K562 (cell line): Measurements from ENCODE around the gene FLCN. TPM values are rescaled to one million over a fixed set of nuclear protein-coding genes. Genes with fewer than 3 reads are reported as not detected.

Source experiments
- ATAC-seq: fragments of 200-7000 bp; cut with Tn5 transposase; 3 replicates; pipeline ENCODE4 v1.9.1; 2020; ENCODE audit warnings: moderate library complexity
- BruUV-seq: library from RNA; stranded (reverse); fragments of 400-500 nt; replicated peaks from 2 replicates; lab custom pipeline; 2021; lab: Mats Ljungman, UMichigan
- CTCF ChIA-PET: fragments of 300-600 bp; formaldehyde crosslinking; extraction: SDS; loops from one replicate; lab custom pipeline; 2021; ENCODE audit warnings: low intra/inter-chr PET ratio; lab: Yijun Ruan, JAX
- POLR2A ChIA-PET: fragments of 300-600, 350-650 bp; sonication (Branson Sonifier 250); formaldehyde crosslinking; extraction: SDS; loops from one replicate; lab custom pipeline; 2021; ENCODE audit warnings: antibody characterized with exemption, inconsistent platforms; lab: Yijun Ruan, JAX
- DNase-seq, 4 experiments: peaks; one replicate each; pipeline versions ENCODE4 v3.0.0 to v3.0.0-alpha.2; 2011 to 2018; ENCODE audit warnings: low spot score in 3 of 4, mixed read lengths in 3 of 4; ENCODE audit errors: extremely low read depth in 1 of 4
- FAIRE-seq: peaks from 2 replicates; lab custom pipeline; 2011; peaks lifted over from hg19 to GRCh38; lab: Jason Lieb, UNC
- H2AFZ ChIP-seq: 2 replicates; pipeline ENCODE4 v1.6.0; 2011; ENCODE audit warnings: low read depth, low read length, control low read depth, inconsistent platforms
- H3K27ac ChIP-seq: fragments of 200-600 bp; 3 replicates; pipeline ENCODE4 v1.8.0; 2011; ENCODE audit warnings: low read depth, mild to moderate bottlenecking, control low read depth, inconsistent platforms, low read length, moderate library complexity, mixed read lengths; ENCODE audit errors: extremely low read depth
- H3K27me3 ChIP-seq, 2 experiments: fragments of 300-600 bp in 1 of 2; 2 replicates in 1 of 2; 3 replicates in 1 of 2; pipeline versions ENCODE4 v1.6.0 to v1.8.0; 2011; ENCODE audit warnings: inconsistent platforms in 2 of 2, low read length in 2 of 2, mild to moderate bottlenecking in 1 of 2, mixed read lengths in 1 of 2, moderate library complexity in 1 of 2; ENCODE audit not compliant: control insufficient read depth in 2 of 2, insufficient read depth in 2 of 2
- H3K36me3 ChIP-seq: fragments of 300-600 bp; 3 replicates; pipeline ENCODE4 v1.8.0; 2011; ENCODE audit warnings: mild to moderate bottlenecking, low read length, inconsistent platforms; ENCODE audit not compliant: control insufficient read depth, insufficient read depth
- H3K4me1 ChIP-seq, 2 experiments: fragments of 200-600 bp in 1 of 2; replicated peaks in 1 of 2; 2 replicates in 1 of 2; 3 replicates in 1 of 2; pipeline versions ENCODE4 v1.5.1 to v1.8.0; 2011; ENCODE audit warnings: inconsistent platforms in 2 of 2, low read length in 2 of 2, mild to moderate bottlenecking in 1 of 2, mixed read lengths in 1 of 2, moderate library complexity in 1 of 2; ENCODE audit not compliant: control insufficient read depth in 2 of 2, insufficient read depth in 2 of 2
- H3K4me2 ChIP-seq: 2 replicates; pipeline ENCODE4 v1.6.1; 2011; ENCODE audit warnings: low read length, control low read depth, inconsistent platforms, mixed read lengths; ENCODE audit not compliant: insufficient read depth
- H3K4me3 ChIP-seq: fragments of 200-600 bp; sonication (generic), shearing (Covaris generic); 2 replicates; pipeline ENCODE4 v1.5.1; 2016; ENCODE audit warnings: control low read depth, inconsistent platforms
- H3K79me2 ChIP-seq: fragments of 200-600 bp; 3 replicates; pipeline ENCODE4 v1.8.0; 2011; ENCODE audit warnings: low read length, inconsistent platforms; ENCODE audit not compliant: control insufficient read depth, insufficient read depth
- H3K9ac ChIP-seq, 2 experiments: 2 replicates each; pipeline versions ENCODE4 v1.6.0 to v1.6.1; 2011; ENCODE audit warnings: low read depth in 2 of 2, low read length in 2 of 2, control low read depth in 1 of 2, inconsistent platforms in 1 of 2, mild to moderate bottlenecking in 1 of 2, mixed read lengths in 1 of 2; ENCODE audit not compliant: insufficient read depth in 1 of 2
- H3K9me1 ChIP-seq: one replicate; pipeline ENCODE4 v1.6.0; 2011; ENCODE audit warnings: inconsistent platforms, mild to moderate bottlenecking, low read length, moderate library complexity; ENCODE audit not compliant: control insufficient read depth, insufficient read depth
- H3K9me3 ChIP-seq: replicated peaks from 2 replicates; pipeline ENCODE4 v1.5.1; 2011; ENCODE audit warnings: low read depth, low read length, inconsistent platforms; ENCODE audit not compliant: control insufficient read depth, insufficient read depth
- H4K20me1 ChIP-seq: replicated peaks from 2 replicates; pipeline ENCODE4 v1.6.1; 2011; ENCODE audit warnings: low read length, inconsistent platforms, mixed read lengths; ENCODE audit not compliant: control insufficient read depth, insufficient read depth
- ARID2 ChIP-seq: fragments of 450-650 bp; IDR thresholded peaks from 2 replicates; pipeline ENCODE4 v1.6.1; 2017; ENCODE audit warnings: antibody characterized with exemption, mild to moderate bottlenecking
- ATF2 ChIP-seq: sonication (generic); formaldehyde crosslinking; IDR thresholded peaks from 2 replicates; pipeline ENCODE4 v1.8.1; 2022; ENCODE audit warnings: missing genetic modification reagents
- CREB5 ChIP-seq: fragments of 250-450 bp; sonication (Bioruptor Pico); IDR thresholded peaks from 2 replicates; pipeline ENCODE4 v1.5.0; 2020; ENCODE audit warnings: mild to moderate bottlenecking
- DLX4 ChIP-seq: fragments of 250-450 bp; sonication (Bioruptor Pico); IDR thresholded peaks from 2 replicates; pipeline ENCODE4 v1.6.1; 2021; ENCODE audit warnings: mild to moderate bottlenecking
- DNMT1 ChIP-seq: fragments of 450-650 bp; IDR thresholded peaks from 2 replicates; pipeline ENCODE4 v1.6.1; 2016; ENCODE audit warnings: antibody characterized with exemption, mild to moderate bottlenecking
- FOXO4 ChIP-seq: fragments of 450-650 bp; formaldehyde crosslinking; IDR thresholded peaks from 2 replicates; pipeline ENCODE4 v1.4.0; 2020; ENCODE audit warnings: mild to moderate bottlenecking, moderate library complexity
- FUS ChIP-seq: fragments of 200-400 bp; formaldehyde crosslinking; optimal IDR thresholded peaks from 2 replicates; pipeline ENCODE3; 2017; ENCODE audit warnings: low read depth, low read length
- GATAD2A ChIP-seq: fragments of 450-650 bp; IDR thresholded peaks from 2 replicates; pipeline ENCODE4 v1.6.1; 2017
- HSF4 ChIP-seq: fragments of 250-450 bp; sonication (Bioruptor Pico); IDR thresholded peaks from 2 replicates; pipeline ENCODE4 v2.1.2; 2022; ENCODE audit warnings: mild to moderate bottlenecking, moderate library complexity, borderline replicate concordance
- LARP7 ChIP-seq: fragments of 450-650 bp; IDR thresholded peaks from 2 replicates; pipeline ENCODE4 v1.6.1; 2016
- MCM5 ChIP-seq: fragments of 450-650 bp; IDR thresholded peaks from 2 replicates; pipeline ENCODE4 v1.6.1; 2016; ENCODE audit warnings: low read depth
- POLR2AphosphoS2 ChIP-seq: IDR thresholded peaks from 2 replicates; pipeline ENCODE4 v1.6.1; 2012; ENCODE audit warnings: low read length, improper control_type of control experiment
- TCF7 ChIP-seq: sonication (generic); IDR thresholded peaks from 2 replicates; pipeline ENCODE4 v1.6.1; 2016; ENCODE audit warnings: antibody characterized with exemption, borderline replicate concordance
- ZBTB8A ChIP-seq: fragments of 450-650 bp; IDR thresholded peaks from 2 replicates; pipeline ENCODE4 v1.6.1; 2018; ENCODE audit warnings: mild to moderate bottlenecking, moderate library complexity; ENCODE audit not compliant: partially characterized antibody
- ZNF197 ChIP-seq: fragments of 200-800 bp; sonication (Bioruptor generic); IDR thresholded peaks from 2 replicates; pipeline ENCODE4 v1.6.1; 2016; ENCODE audit warnings: low read depth, missing genetic modification characterization, missing compliant biosample characterization
- ZNF592 ChIP-seq: fragments of 450-650 bp; IDR thresholded peaks from 2 replicates; pipeline ENCODE4 v1.6.1; 2017; ENCODE audit warnings: antibody characterized with exemption, mild to moderate bottlenecking
- WGBS: fragments of 100-300 bp; shearing (Covaris generic); methylation state at CpG from one replicate; pipeline ENCODE4 v1.1.6; 2016; ENCODE audit warnings: low coverage, mixed read lengths; ENCODE audit not compliant: insufficient coverage; ENCODE audit errors: missing lambda C conversion rate; 5-methylcytosine and 5-hydroxymethylcytosine counted together
- in situ Hi-C: fragments of 300-500 bp; cut with MboI; formaldehyde crosslinking; loops from 4 replicates; pipeline ENCODE4 v1.15.0; 2018; ENCODE audit warnings: inconsistent platforms, mixed read lengths
- intact Hi-C: fragments of 100-400 bp; cut with micrococcal nuclease; formaldehyde crosslinking; loops from 2 replicates; pipeline ENCODE4 v1.14.2; 2022
- polyA plus RNA-seq, 8 experiments: library from polyadenylated mRNA; depleted of rRNA in 4 of 8; stranded (reverse) in 5 of 8; unstranded in 3 of 8; fragments of >200 nt; fragmentation: Nextera tagmentation in 2 of 8; fragmentation: Illumina TruSeq in 1 of 8; extraction: Ambion mirVana in 2 of 8; extraction: Trizol in 1 of 8; gene quantifications; 2 replicates each; pipeline versions ENCODE4 v1.2.1 to v1.2.3, GENCODE V29; 2011 to 2014; ENCODE audit warnings: inconsistent platforms in 1 of 8, missing spikeins in 1 of 8
- total RNA-seq, 7 experiments: library from RNA; depleted of rRNA in 6 of 7; stranded (reverse); fragments of >200 nt in 6 of 7; fragmentation: Illumina TruSeq in 2 of 7; extraction: Trizol in 2 of 7; gene quantifications; 2 replicates each; pipeline versions ENCODE4 v1.2.1 to v1.2.3, GENCODE V29; 2011 to 2021; ENCODE audit warnings: low replicate concordance in 1 of 7

Gene FLCN
- total and polyA plus RNA-seq, 9 of the 15 experiments (the other 6 are each of a cell fraction or from before 2014, with no cell fraction given) = 1.6 to 33.5 (median 10.9) TPM

- POLR2A ChIA-PET = no interaction called here
- peaks cover 86% of the 10 kb centered on the region; the same call in 2 of the 3 replicates for H3K36me3 ChIP-seq
- TF ChIP-seq POLR2AphosphoS2 (no peak), CREB5 (no peak), HSF4 (CRISPR knock-in tag) (no peak), ZBTB8A (no peak), FUS (no peak), TCF7 (no peak), LARP7 (no peak), GATAD2A (no peak), MCM5 (no peak), ZNF197 (CRISPR knock-in tag) (no peak), ZNF592 (no peak), ATF2 (CRISPR knock-in tag) (no peak), ARID2 (no peak), DNMT1 (no peak), DLX4 (CRISPR knock-in tag) (no peak), FOXO4 (CRISPR knock-in tag) (no peak)
Observed at GRCh38 chr17:17220529-17220928, 16.4 kb downstream of the FLCN start.

More at GRCh38 chr17:17220529-17220928, 16.4 kb downstream of the FLCN start:
- Histone ChIP-seq H3K27ac (no peak overlapping the region), H2AFZ (no peak overlapping the region), H3K9ac (0 out of 4 replicates have a peak overlapping the region, but pooled peaks of 1 of the 2 experiments have one; percentile 9), H3K79me2 (no peaks in the 10 kb centered on the region), H3K4me1 (peaks cover 0 to 5% of the 10 kb centered on the region in 2 experiments; a peak in 2 of 5 replicates), H3K27me3 (no peaks in the 10 kb centered on the region), H3K4me3 (no peak overlapping the region), H4K20me1 (no peaks in the 10 kb centered on the region; the same call in 1 of the 2 replicates), H3K9me1 (no peaks in the 10 kb centered on the region), H3K4me2 (no peak overlapping the region), H3K9me3 (no peaks in the 10 kb centered on the region)
- FAIRE-seq = no peak
- intact Hi-C loops (no loop called here), in situ Hi-C loops (no loop called here)
- CTCF ChIA-PET = no interaction called here
- BruUV-seq = no TSS peak
- no peak for ATAC-seq
- 98% methylated on average over 8 of the region's 8 CpGs for WGBS
- DNase-seq = no peak
